WTC11 (cell line): ENCODE results near the gene FHL5. TPM values are rescaled to one million over a fixed set of nuclear protein-coding genes. Genes with fewer than 3 reads are reported as not detected.

Source experiments
- ATAC-seq: fragments of 200-7000 bp; cut with Tn5 transposase; 2 replicates; pipeline ENCODE4 v1.10.0; 2021; ENCODE audit warnings: mild to moderate bottlenecking, moderate library complexity
- CTCF ChIA-PET: fragments of 300-600 bp; sonication (Branson Sonifier 250); formaldehyde crosslinking; loops from one replicate; lab custom pipeline; 2021; ENCODE audit warnings: antibody characterized with exemption; lab: Charles Lee
- POLR2A ChIA-PET: fragments of 350-600 bp; sonication (Branson Sonifier 250); formaldehyde crosslinking; loops from one replicate; lab custom pipeline; 2021; ENCODE audit warnings: antibody characterized with exemption; lab: Charles Lee
- DNase-seq: peaks from one replicate; pipeline ENCODE4 v3.0.0; 2021; ENCODE audit warnings: low spot score
- H3K27ac Mint-ChIP-seq: 2 replicates; pipeline ENCODE4 v1.8.0; 2021; ENCODE audit warnings: mixed read lengths
- H3K27me3 Mint-ChIP-seq: 2 replicates; pipeline ENCODE4 v1.8.0; 2021; ENCODE audit warnings: low read depth, mild to moderate bottlenecking, moderate library complexity, mixed read lengths
- H3K36me3 Mint-ChIP-seq: 2 replicates; pipeline ENCODE4 v1.8.0; 2021; ENCODE audit warnings: mixed read lengths
- H3K4me1 Mint-ChIP-seq: 2 replicates; pipeline ENCODE4 v1.8.0; 2022; ENCODE audit warnings: mixed read lengths
- H3K4me3 Mint-ChIP-seq: 2 replicates; pipeline ENCODE4 v1.8.0; 2021; ENCODE audit warnings: mild to moderate bottlenecking, moderate library complexity, mixed read lengths
- H3K9me3 Mint-ChIP-seq: 2 replicates; pipeline ENCODE4 v1.8.0; 2021; ENCODE audit warnings: mixed read lengths
- CREB1 ChIP-seq: sonication (generic); formaldehyde crosslinking; IDR thresholded peaks from 2 replicates; pipeline ENCODE4 v1.8.0; 2023; ENCODE audit warnings: mild to moderate bottlenecking, missing genetic modification reagents
- ELF4 ChIP-seq: sonication (generic); formaldehyde crosslinking; IDR thresholded peaks from 2 replicates; pipeline ENCODE4 v1.8.1; 2022; ENCODE audit warnings: low read depth, mild to moderate bottlenecking, moderate library complexity, missing genetic modification reagents
- HMGA2 ChIP-seq: fragments of 250-450 bp; sonication (Bioruptor Pico); IDR thresholded peaks from 2 replicates; pipeline ENCODE4 v1.4.0; 2021; ENCODE audit warnings: mild to moderate bottlenecking, moderate library complexity
- MYBL2 ChIP-seq: sonication (generic); formaldehyde crosslinking; IDR thresholded peaks from 2 replicates; pipeline ENCODE4 v1.8.1; 2023; ENCODE audit warnings: mild to moderate bottlenecking, moderate library complexity, missing genetic modification reagents
- NFATC4 ChIP-seq: fragments of 250-450 bp; sonication (Bioruptor Pico); IDR thresholded peaks from 2 replicates; pipeline ENCODE4 v1.9.0; 2021; ENCODE audit warnings: mild to moderate bottlenecking
- NFE2L1 ChIP-seq: sonication (generic); formaldehyde crosslinking; IDR thresholded peaks from 2 replicates; pipeline ENCODE4 v1.8.1; 2023; ENCODE audit warnings: missing genetic modification reagents
- NR3C1 ChIP-seq: sonication (generic); formaldehyde crosslinking; conservative IDR thresholded peaks from 2 replicates; pipeline ENCODE4 v1.8.1; 2023; ENCODE audit warnings: low read depth, mild to moderate bottlenecking, missing genetic modification reagents
- PRRX2 ChIP-seq: fragments of 250-450 bp; sonication (Bioruptor Pico); IDR thresholded peaks from 2 replicates; pipeline ENCODE4 v1.8.0; 2021; ENCODE audit warnings: mild to moderate bottlenecking
- TEAD1 ChIP-seq: sonication (generic); formaldehyde crosslinking; IDR thresholded peaks from 2 replicates; pipeline ENCODE4 v1.8.0; 2022; ENCODE audit warnings: mild to moderate bottlenecking, missing genetic modification reagents
- ZNF219 ChIP-seq: sonication (generic); formaldehyde crosslinking; IDR thresholded peaks from 2 replicates; pipeline ENCODE4 v1.8.0; 2023; ENCODE audit warnings: missing genetic modification reagents, mild to moderate bottlenecking, borderline replicate concordance
- ZNF232 ChIP-seq: sonication (generic); formaldehyde crosslinking; IDR thresholded peaks from 2 replicates; pipeline ENCODE4 v1.8.0; 2022; ENCODE audit warnings: mild to moderate bottlenecking, missing genetic modification reagents
- ZNF396 ChIP-seq: fragments of 250-450 bp; sonication (Bioruptor Pico); IDR thresholded peaks from 2 replicates; pipeline ENCODE4 v1.8.0; 2021; ENCODE audit warnings: mild to moderate bottlenecking, moderate library complexity, borderline replicate concordance
- ZNF423 ChIP-seq: fragments of 250-450 bp; sonication (Bioruptor Pico); IDR thresholded peaks from 2 replicates; pipeline ENCODE4 v2.1.2; 2022; ENCODE audit warnings: mild to moderate bottlenecking, moderate library complexity
- total RNA-seq: library from RNA; stranded (reverse); gene quantifications from 3 replicates; pipeline ENCODE4 v1.2.3, GENCODE V29; 2021
- TF ChIP-seq, protein P1 (sequence below): sonication (generic); formaldehyde crosslinking; IDR thresholded peaks from 2 replicates; pipeline ENCODE4 v1.8.1; 2023; ENCODE audit warnings: mild to moderate bottlenecking, missing genetic modification reagents, moderate library complexity
- TF ChIP-seq, protein P2 (sequence below): sonication (generic); formaldehyde crosslinking; IDR thresholded peaks from 2 replicates; pipeline ENCODE4 v1.8.1; 2022; ENCODE audit warnings: mild to moderate bottlenecking, missing genetic modification reagents, moderate library complexity, borderline replicate concordance
- TF ChIP-seq, protein P3 (sequence below): sonication (generic); formaldehyde crosslinking; IDR thresholded peaks from 2 replicates; pipeline ENCODE4 v1.8.1; 2022; ENCODE audit warnings: low read depth, missing genetic modification reagents, borderline replicate concordance
- TF ChIP-seq, protein P4 (sequence below): sonication (generic); formaldehyde crosslinking; IDR thresholded peaks from 2 replicates; pipeline ENCODE4 v1.8.1; 2023; ENCODE audit warnings: mild to moderate bottlenecking, missing genetic modification reagents
- TF ChIP-seq, protein P5 (sequence below): fragments of 250-450 bp; sonication (Bioruptor Pico); IDR thresholded peaks from 2 replicates; pipeline ENCODE4 v1.9.0; 2021; ENCODE audit warnings: mild to moderate bottlenecking
- TF ChIP-seq, protein P6 (sequence below): sonication (generic); formaldehyde crosslinking; IDR thresholded peaks from 2 replicates; pipeline ENCODE4 v1.8.1; 2023; ENCODE audit warnings: mild to moderate bottlenecking, missing genetic modification reagents, borderline replicate concordance

The FHL5 gene
- total RNA-seq, 1 experiment from 2014 or later, result not detected

DNA sequence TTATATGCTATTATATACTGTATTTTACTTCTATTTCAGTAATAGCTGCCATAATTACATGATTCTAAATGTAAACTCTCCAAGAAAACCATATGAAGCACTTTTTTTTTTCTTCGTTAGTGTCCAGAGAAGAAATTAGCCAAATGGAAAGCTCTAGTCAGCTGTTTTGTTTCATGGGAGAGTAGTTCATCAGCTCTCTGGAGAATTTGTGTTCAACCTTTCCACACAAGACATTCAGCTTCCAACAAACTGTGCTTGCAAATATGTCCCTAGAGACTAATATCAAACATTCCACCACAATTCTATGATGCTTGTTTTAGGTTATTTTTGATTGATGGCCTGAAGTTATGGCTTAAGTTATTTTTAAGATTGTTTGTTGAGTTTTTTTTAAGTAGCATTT, 19.5 kb downstream of the FHL5 start (continued):
- TF ChIP-seq NFATC4 (CRISPR knock-in tag), result no peak
- TF ChIP-seq, protein P1, sequence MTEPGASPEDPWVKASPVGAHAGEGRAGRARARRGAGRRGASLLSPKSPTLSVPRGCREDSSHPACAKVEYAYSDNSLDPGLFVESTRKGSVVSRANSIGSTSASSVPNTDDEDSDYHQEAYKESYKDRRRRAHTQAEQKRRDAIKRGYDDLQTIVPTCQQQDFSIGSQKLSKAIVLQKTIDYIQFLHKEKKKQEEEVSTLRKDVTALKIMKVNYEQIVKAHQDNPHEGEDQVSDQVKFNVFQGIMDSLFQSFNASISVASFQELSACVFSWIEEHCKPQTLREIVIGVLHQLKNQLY (CRISPR knock-in tag), result no peak
- TF ChIP-seq, all 79 proteins: peak for 0

DNA sequence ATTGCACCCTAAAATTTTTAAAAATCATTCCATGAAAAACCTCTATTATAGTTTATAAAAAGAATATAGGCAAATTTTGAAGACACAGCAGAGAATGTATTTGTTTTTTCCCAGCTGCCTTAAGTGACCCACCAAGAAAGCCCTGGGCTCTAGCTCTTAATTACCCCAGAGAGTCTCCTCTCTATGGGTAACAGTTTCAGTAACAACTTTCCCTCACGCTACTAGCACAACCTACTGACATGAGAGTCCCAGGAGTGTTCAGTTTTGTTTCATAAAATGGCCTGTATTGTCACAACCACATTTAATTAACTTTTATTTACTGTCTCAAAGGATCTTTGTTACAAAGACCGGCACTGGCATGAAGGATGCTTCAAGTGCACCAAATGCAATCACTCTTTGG, 41.5 kb downstream of the FHL5 start:
- TF ChIP-seq ZNF219, result no peak
- TF ChIP-seq CREB1 (CRISPR knock-in tag), result no peak
- TF ChIP-seq TEAD1 (CRISPR knock-in tag), result no peak
- no peak for TF ChIP-seq MYBL2
- TF ChIP-seq, protein P2, sequence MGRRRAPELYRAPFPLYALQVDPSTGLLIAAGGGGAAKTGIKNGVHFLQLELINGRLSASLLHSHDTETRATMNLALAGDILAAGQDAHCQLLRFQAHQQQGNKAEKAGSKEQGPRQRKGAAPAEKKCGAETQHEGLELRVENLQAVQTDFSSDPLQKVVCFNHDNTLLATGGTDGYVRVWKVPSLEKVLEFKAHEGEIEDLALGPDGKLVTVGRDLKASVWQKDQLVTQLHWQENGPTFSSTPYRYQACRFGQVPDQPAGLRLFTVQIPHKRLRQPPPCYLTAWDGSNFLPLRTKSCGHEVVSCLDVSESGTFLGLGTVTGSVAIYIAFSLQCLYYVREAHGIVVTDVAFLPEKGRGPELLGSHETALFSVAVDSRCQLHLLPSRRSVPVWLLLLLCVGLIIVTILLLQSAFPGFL, result no peak
- TF ChIP-seq, protein P3, sequence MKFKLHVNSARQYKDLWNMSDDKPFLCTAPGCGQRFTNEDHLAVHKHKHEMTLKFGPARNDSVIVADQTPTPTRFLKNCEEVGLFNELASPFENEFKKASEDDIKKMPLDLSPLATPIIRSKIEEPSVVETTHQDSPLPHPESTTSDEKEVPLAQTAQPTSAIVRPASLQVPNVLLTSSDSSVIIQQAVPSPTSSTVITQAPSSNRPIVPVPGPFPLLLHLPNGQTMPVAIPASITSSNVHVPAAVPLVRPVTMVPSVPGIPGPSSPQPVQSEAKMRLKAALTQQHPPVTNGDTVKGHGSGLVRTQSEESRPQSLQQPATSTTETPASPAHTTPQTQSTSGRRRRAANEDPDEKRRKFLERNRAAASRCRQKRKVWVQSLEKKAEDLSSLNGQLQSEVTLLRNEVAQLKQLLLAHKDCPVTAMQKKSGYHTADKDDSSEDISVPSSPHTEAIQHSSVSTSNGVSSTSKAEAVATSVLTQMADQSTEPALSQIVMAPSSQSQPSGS (CRISPR knock-in tag), result no peak
- TF ChIP-seq, protein P4, sequence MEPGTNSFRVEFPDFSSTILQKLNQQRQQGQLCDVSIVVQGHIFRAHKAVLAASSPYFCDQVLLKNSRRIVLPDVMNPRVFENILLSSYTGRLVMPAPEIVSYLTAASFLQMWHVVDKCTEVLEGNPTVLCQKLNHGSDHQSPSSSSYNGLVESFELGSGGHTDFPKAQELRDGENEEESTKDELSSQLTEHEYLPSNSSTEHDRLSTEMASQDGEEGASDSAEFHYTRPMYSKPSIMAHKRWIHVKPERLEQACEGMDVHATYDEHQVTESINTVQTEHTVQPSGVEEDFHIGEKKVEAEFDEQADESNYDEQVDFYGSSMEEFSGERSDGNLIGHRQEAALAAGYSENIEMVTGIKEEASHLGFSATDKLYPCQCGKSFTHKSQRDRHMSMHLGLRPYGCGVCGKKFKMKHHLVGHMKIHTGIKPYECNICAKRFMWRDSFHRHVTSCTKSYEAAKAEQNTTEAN (CRISPR knock-in tag), result no peak
- TF ChIP-seq, protein P5, sequence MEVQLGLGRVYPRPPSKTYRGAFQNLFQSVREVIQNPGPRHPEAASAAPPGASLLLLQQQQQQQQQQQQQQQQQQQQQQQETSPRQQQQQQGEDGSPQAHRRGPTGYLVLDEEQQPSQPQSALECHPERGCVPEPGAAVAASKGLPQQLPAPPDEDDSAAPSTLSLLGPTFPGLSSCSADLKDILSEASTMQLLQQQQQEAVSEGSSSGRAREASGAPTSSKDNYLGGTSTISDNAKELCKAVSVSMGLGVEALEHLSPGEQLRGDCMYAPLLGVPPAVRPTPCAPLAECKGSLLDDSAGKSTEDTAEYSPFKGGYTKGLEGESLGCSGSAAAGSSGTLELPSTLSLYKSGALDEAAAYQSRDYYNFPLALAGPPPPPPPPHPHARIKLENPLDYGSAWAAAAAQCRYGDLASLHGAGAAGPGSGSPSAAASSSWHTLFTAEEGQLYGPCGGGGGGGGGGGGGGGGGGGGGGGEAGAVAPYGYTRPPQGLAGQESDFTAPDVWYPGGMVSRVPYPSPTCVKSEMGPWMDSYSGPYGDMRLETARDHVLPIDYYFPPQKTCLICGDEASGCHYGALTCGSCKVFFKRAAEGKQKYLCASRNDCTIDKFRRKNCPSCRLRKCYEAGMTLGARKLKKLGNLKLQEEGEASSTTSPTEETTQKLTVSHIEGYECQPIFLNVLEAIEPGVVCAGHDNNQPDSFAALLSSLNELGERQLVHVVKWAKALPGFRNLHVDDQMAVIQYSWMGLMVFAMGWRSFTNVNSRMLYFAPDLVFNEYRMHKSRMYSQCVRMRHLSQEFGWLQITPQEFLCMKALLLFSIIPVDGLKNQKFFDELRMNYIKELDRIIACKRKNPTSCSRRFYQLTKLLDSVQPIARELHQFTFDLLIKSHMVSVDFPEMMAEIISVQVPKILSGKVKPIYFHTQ, result no peak
- TF ChIP-seq, protein P6, sequence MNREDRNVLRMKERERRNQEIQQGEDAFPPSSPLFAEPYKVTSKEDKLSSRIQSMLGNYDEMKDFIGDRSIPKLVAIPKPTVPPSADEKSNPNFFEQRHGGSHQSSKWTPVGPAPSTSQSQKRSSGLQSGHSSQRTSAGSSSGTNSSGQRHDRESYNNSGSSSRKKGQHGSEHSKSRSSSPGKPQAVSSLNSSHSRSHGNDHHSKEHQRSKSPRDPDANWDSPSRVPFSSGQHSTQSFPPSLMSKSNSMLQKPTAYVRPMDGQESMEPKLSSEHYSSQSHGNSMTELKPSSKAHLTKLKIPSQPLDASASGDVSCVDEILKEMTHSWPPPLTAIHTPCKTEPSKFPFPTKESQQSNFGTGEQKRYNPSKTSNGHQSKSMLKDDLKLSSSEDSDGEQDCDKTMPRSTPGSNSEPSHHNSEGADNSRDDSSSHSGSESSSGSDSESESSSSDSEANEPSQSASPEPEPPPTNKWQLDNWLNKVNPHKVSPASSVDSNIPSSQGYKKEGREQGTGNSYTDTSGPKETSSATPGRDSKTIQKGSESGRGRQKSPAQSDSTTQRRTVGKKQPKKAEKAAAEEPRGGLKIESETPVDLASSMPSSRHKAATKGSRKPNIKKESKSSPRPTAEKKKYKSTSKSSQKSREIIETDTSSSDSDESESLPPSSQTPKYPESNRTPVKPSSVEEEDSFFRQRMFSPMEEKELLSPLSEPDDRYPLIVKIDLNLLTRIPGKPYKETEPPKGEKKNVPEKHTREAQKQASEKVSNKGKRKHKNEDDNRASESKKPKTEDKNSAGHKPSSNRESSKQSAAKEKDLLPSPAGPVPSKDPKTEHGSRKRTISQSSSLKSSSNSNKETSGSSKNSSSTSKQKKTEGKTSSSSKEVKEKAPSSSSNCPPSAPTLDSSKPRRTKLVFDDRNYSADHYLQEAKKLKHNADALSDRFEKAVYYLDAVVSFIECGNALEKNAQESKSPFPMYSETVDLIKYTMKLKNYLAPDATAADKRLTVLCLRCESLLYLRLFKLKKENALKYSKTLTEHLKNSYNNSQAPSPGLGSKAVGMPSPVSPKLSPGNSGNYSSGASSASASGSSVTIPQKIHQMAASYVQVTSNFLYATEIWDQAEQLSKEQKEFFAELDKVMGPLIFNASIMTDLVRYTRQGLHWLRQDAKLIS (CRISPR knock-in tag), result no peak
- no peak for TF ChIP-seq HMGA2
- TF ChIP-seq, all 79 proteins: peak for 0
- POLR2A ChIA-PET, result no interaction called here
- Mint-ChIP-seq H3K27ac (no peak overlapping the region), H3K4me1 (peaks cover 19% of the 10 kb centered on the region), H3K4me3 (no peak overlapping the region), H3K27me3 (no peaks in the 10 kb centered on the region; the same call in 1 of the 2 replicates), H3K36me3 (no peaks in the 10 kb centered on the region), H3K9me3 (0 out of 2 replicates have a peak, but pooled peaks cover 3% of the 10 kb centered on the region)
- peak; percentile 41; the same call in 1 of the 2 replicates for ATAC-seq
- no peak for DNase-seq
- CTCF ChIA-PET, result no interaction called here

DNA sequence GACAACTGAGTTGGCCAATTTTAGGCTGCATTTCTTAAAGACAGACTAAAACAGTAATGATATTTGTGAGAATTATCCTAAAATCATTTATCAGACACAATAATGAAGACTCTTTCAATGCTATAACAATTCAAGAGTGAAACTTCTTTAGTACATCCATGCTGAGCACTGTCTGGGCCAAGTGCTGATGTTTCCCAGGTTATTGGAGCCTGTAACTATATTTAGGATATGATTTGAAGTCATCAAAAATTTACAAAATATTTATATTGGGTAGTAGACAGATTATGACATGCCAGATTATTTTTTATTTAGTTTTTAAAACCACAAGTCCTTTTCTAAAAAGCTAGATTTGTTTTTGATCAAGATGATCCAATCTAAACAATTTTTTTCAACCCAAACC, 45.1 kb downstream of the FHL5 start:
- ChIA-PET POLR2A (no interaction called here), CTCF (no interaction called here)
- H3K9me3 Mint-ChIP-seq, result no peaks in the 10 kb centered on the region
- peaks cover 17% of the 10 kb centered on the region for H3K4me1 Mint-ChIP-seq
- no peaks in the 10 kb centered on the region for H3K36me3 Mint-ChIP-seq
- H3K4me3 Mint-ChIP-seq, result no peak overlapping the region
- no peak for DNase-seq
- no peak for ATAC-seq
- no peak overlapping the region for H3K27ac Mint-ChIP-seq
- H3K27me3 Mint-ChIP-seq, result no peaks in the 10 kb centered on the region
- TF ChIP-seq, protein P5, result no peak
- TF ChIP-seq NFE2L1 (no peak), ZNF232 (no peak), NR3C1 (CRISPR knock-in tag) (no peak), PRRX2 (CRISPR knock-in tag) (no peak), ELF4 (CRISPR knock-in tag) (no peak), ZNF423 (CRISPR knock-in tag) (no peak), ZNF396 (no peak)
